GM23248 (cell line): ENCODE data around the gene GATM.

Experiments used
- EZH2 ChIP-seq: fragments of 200-600 bp; sonication (generic); IDR thresholded peaks from 2 replicates; pipeline ENCODE4 v1.6.1; 2018; ENCODE audit warnings: antibody characterized with exemption, mild to moderate bottlenecking; ENCODE audit not compliant: insufficient read depth, poor library complexity, severe bottlenecking
- EZH2phosphoT487 ChIP-seq: fragments of 200-600 bp; sonication (generic); IDR thresholded peaks from 2 replicates; pipeline ENCODE4 v1.6.1; 2018; ENCODE audit warnings: antibody characterized with exemption, moderate library complexity, mild to moderate bottlenecking, low read depth; ENCODE audit not compliant: insufficient read depth

- no peak for TF ChIP-seq EZH2phosphoT487
- no peak for TF ChIP-seq EZH2
Observed at GRCh38 chr15:45343258-45343860, 35.0 kb downstream of the GATM start.
